HAP-1 (cell line): ENCODE measurements around the gene RAPH1.
"Not testable (repeated sequence)": the region's sequence is repeated elsewhere in the genome, so short reads cannot be mapped to it uniquely, and the experiment has no call there.

ENCODE experiments used
- DNase-seq, 2 experiments: peaks; one replicate each; pipeline ENCODE4 v3.0.0-alpha.2; 2016 to 2020; ENCODE audit warnings: low spot score in 2 of 2
- H3K27me3 ChIP-seq: fragments of 250-450 bp; sonication (Bioruptor Pico); 2 replicates; pipeline ENCODE4 v1.5.1; 2020; ENCODE audit warnings: low read depth, mild to moderate bottlenecking, moderate library complexity
- H3K36me3 ChIP-seq: fragments of 250-450 bp; sonication (Bioruptor Pico); replicated peaks from 2 replicates; pipeline ENCODE4 v1.5.1; 2020; ENCODE audit warnings: mild to moderate bottlenecking
- H3K4me1 ChIP-seq: fragments of 250-450 bp; sonication (Bioruptor Pico); 2 replicates; pipeline ENCODE4 v1.5.1; 2020; ENCODE audit warnings: mild to moderate bottlenecking
- H3K4me3 ChIP-seq: fragments of 250-450 bp; sonication (Bioruptor Pico); 2 replicates; pipeline ENCODE4 v1.5.1; 2020; ENCODE audit warnings: mild to moderate bottlenecking, moderate library complexity
- H3K9me3 ChIP-seq: fragments of 250-450 bp; sonication (Bioruptor Pico); 2 replicates; pipeline ENCODE4 v1.5.1; 2020; ENCODE audit warnings: mild to moderate bottlenecking, moderate library complexity
- in situ Hi-C: fragments of 300-500 bp; cut with MboI; formaldehyde crosslinking; loops from 3 replicates; pipeline ENCODE4 v1.14.3; 2020; ENCODE audit warnings: low sequenced_read_pairs, inconsistent platforms, mixed read lengths

Gene RAPH1

GRCh38 chr2:203451689-203452088 is 83.4 kb downstream of the RAPH1 start:
- Histone ChIP-seq H3K36me3 (peaks cover 10% of the 10 kb centered on the region), H3K9me3 (no peaks in the 10 kb centered on the region), H3K4me3 (no peak overlapping the region), H3K27me3 (no peaks in the 10 kb centered on the region), H3K4me1 (peaks cover 8% of the 10 kb centered on the region)
- in situ Hi-C loops = no loop called here
- no peak for DNase-seq

GRCh38 chr2:203451011-203451410 is 84.1 kb downstream of the RAPH1 start:
- in situ Hi-C loops = no loop called here
- H3K4me3 ChIP-seq = no peak overlapping the region
- no peaks in the 10 kb centered on the region for H3K27me3 ChIP-seq
- DNase-seq = no peak
- peaks cover 13% of the 10 kb centered on the region for H3K36me3 ChIP-seq
- H3K4me1 ChIP-seq = peaks cover 8% of the 10 kb centered on the region
- no peaks in the 10 kb centered on the region for H3K9me3 ChIP-seq

GRCh38 chr2:203450561-203450960 is 84.5 kb downstream of the RAPH1 start:
- in situ Hi-C loops = no loop called here
- DNase-seq = peak in 1 of 2 experiments; percentile 25
- H3K27me3 ChIP-seq = no peaks in the 10 kb centered on the region
- H3K4me1 ChIP-seq = peaks cover 8% of the 10 kb centered on the region
- peaks cover 16% of the 10 kb centered on the region for H3K36me3 ChIP-seq
- H3K4me3 ChIP-seq = no peak overlapping the region
- H3K9me3 ChIP-seq = no peaks in the 10 kb centered on the region

- in situ Hi-C loops = no loop called here
- no peak for DNase-seq
- no peaks in the 10 kb centered on the region for H3K9me3 ChIP-seq
These were observed 88.3 kb downstream of the RAPH1 start for GRCh38 chr2:203446780-203447179.

DNA sequence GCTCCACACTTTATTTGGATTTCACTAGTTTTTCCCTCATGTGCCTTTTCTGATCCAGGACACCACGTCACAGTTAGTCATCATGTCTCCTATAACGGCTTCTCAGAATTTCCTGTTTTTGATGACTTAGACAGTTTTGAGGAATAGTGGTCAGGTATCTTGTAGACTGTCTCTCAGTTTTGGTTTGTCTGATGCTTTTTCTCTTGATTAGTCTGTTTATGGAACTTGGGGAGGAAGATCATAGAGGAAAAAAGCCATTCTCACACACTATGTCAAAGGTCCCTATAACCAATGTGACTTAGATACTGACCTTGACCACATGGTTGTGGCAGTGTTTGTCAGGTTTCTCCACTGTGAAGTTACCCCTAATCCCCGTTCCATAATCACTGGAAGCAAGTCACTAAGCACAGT is 89.0 kb downstream of the RAPH1 start:
- Histone ChIP-seq H3K27me3 (no peaks in the 10 kb centered on the region), H3K36me3 (peaks cover 15% of the 10 kb centered on the region), H3K4me3 (no peak overlapping the region), H3K9me3 (no peaks in the 10 kb centered on the region), H3K4me1 (peaks cover 8% of the 10 kb centered on the region)
- in situ Hi-C loops = no loop called here
- no peak for DNase-seq

More at GRCh38 chr2:203446780-203447179, 88.3 kb downstream of the RAPH1 start:
- peaks cover 8% of the 10 kb centered on the region for H3K4me1 ChIP-seq
- no peaks in the 10 kb centered on the region for H3K27me3 ChIP-seq
- peaks cover 15% of the 10 kb centered on the region for H3K36me3 ChIP-seq
- H3K4me3 ChIP-seq = no peak overlapping the region

DNA sequence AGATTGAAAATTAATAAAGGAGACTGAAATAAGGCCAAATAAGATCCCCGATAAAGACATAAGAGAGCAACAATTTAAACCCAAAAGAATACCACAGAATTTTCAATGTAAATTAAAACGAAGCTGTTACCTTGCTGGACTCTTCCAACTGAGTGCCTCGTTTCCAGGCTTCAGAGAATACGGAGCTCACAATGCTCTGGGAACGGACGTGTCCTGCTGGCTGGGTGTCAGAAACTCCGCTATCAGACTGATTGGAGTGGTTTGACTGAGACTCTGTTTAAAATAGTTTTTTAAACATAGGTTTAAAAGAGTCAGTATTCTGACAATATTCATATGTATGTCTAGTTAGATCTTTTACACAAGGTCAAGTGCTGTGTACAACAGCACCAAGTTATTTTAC is 90.4 kb downstream of the RAPH1 start:
- Histone ChIP-seq H3K36me3 (peaks cover 15% of the 10 kb centered on the region), H3K27me3 (no peaks in the 10 kb centered on the region), H3K9me3 (no peaks in the 10 kb centered on the region), H3K4me1 (no peaks in the 10 kb centered on the region), H3K4me3 (no peak overlapping the region)
- in situ Hi-C loops = no loop called here
- no peak for DNase-seq

DNA sequence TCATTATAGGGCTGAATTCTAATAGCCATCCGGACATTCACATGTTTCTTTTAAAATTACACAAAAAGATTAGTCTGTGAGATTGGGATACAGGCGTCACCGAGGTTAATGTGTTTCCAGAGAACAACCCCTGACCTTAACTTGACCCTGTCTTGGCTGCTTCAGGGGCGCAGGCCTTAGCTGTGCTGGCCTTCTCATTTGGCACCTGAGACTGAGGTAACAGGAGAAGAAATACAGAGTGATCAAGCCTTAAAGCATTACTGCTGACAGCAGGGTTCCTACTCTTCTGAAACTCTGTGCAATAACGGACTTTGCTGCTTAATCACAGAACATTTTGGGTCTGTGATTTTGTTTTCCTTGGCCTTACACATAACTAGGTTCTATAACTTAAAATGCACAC is 92.6 kb downstream of the RAPH1 start:
- no peaks in the 10 kb centered on the region for H3K4me1 ChIP-seq
- no peaks in the 10 kb centered on the region for H3K27me3 ChIP-seq
- no peak overlapping the region for H3K4me3 ChIP-seq
- no peak for DNase-seq
- H3K36me3 ChIP-seq = peaks cover 11% of the 10 kb centered on the region
- in situ Hi-C loops = no loop called here
- no peaks in the 10 kb centered on the region for H3K9me3 ChIP-seq

GRCh38 chr2:203441463-203441862 is 93.6 kb downstream of the RAPH1 start:
- Histone ChIP-seq H3K4me3 (no peak overlapping the region), H3K36me3 (peaks cover 11% of the 10 kb centered on the region), H3K9me3 (no peaks in the 10 kb centered on the region), H3K4me1 (no peaks in the 10 kb centered on the region), H3K27me3 (no peaks in the 10 kb centered on the region)
- DNase-seq = no peak
- in situ Hi-C loops = no loop called here

GRCh38 chr2:203440671-203441070 is 94.4 kb downstream of the RAPH1 start:
- in situ Hi-C loops = no loop called here
- DNase-seq = no peak
- H3K4me3 ChIP-seq = no peak overlapping the region
- H3K27me3 ChIP-seq = no peaks in the 10 kb centered on the region
- no peaks in the 10 kb centered on the region for H3K4me1 ChIP-seq
- peaks cover 7% of the 10 kb centered on the region for H3K36me3 ChIP-seq
- H3K9me3 ChIP-seq = no peaks in the 10 kb centered on the region

DNA sequence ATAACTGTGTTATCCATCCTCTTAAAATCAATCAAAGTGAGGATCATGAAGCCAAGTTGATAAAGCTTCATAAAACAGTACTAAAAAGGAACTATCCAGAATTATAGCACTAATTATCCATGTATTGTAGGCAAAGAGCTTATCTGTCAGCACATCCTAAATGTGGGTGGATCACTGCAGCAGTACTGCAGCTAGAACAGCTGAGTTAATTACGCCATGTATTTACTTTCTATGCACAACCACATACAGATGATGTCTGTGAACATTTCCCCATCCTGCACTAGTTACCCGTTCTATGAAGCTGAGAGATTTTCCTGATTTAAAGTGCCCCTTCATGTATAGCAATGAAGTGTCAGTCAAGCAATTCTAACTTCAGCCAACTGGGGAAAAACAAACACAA is 96.6 kb downstream of the RAPH1 start:
- no peak for DNase-seq
- H3K27me3 ChIP-seq = no peaks in the 10 kb centered on the region
- no peak overlapping the region for H3K4me3 ChIP-seq
- in situ Hi-C loops = no loop called here
- H3K36me3 ChIP-seq = peaks cover 9% of the 10 kb centered on the region
- no peaks in the 10 kb centered on the region for H3K4me1 ChIP-seq
- H3K9me3 ChIP-seq = no peaks in the 10 kb centered on the region

GRCh38 chr2:203437511-203437910 is 97.6 kb downstream of the RAPH1 start:
- Histone ChIP-seq H3K9me3 (no peaks in the 10 kb centered on the region), H3K4me1 (no peaks in the 10 kb centered on the region), H3K36me3 (peaks cover 6% of the 10 kb centered on the region), H3K27me3 (no peaks in the 10 kb centered on the region), H3K4me3 (no peak overlapping the region)
- no peak for DNase-seq
- in situ Hi-C loops = no loop called here

DNA sequence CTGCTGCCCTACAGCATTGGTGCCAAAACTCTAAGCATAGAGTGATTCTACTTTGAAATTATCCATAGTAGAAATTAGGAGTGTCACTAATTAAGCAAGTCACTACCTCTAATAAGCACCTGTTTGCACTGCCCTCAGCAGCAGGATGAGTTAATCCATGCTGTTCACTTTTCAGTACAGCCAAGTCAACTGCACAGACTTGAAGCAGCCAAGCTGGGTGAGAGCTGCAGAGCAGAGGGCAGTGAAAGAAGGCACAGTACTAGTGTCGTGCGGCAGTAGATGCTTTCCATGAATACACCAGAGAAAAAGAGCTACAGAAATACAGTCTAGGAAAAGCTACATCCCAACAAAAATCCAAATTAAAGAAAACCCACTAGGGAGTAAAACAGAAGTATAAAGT is 98.6 kb downstream of the RAPH1 start:
- no peaks in the 10 kb centered on the region for H3K27me3 ChIP-seq
- no peaks in the 10 kb centered on the region for H3K4me1 ChIP-seq
- DNase-seq = no peak
- no peaks in the 10 kb centered on the region for H3K9me3 ChIP-seq
- H3K4me3 ChIP-seq = no peak overlapping the region
- peaks cover 3% of the 10 kb centered on the region for H3K36me3 ChIP-seq
- in situ Hi-C loops = no loop called here

DNA sequence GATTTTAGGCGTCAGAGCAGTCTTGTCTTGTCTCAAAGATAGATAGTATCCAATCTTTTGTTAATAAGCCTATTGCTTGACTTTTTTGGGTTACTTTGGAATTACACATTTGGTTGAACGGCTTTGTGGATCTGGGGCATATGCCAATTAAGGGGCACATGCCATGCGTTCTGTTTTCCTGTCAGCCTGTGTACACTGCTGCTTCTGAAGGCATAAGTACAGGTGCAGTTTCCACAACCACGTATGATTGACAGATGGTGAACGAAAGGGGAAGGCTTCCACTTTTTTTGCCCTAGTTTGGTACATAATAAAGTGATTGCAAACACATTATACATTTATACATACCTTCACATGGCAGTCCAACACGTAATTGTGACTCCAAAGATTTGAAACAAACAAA is 102.3 kb downstream of the RAPH1 start:
- H3K4me3 ChIP-seq = no peak overlapping the region
- peaks cover 6% of the 10 kb centered on the region for H3K36me3 ChIP-seq
- H3K27me3 ChIP-seq = no peaks in the 10 kb centered on the region
- in situ Hi-C loops = no loop called here
- H3K4me1 ChIP-seq = no peaks in the 10 kb centered on the region
- DNase-seq = no peak
- no peaks in the 10 kb centered on the region for H3K9me3 ChIP-seq

GRCh38 chr2:203431391-203432185 is 103.5 kb downstream of the RAPH1 start:
- no peak for DNase-seq
- peaks cover 14% of the 10 kb centered on the region for H3K36me3 ChIP-seq

GRCh38 chr2:203429643-203430042 is 105.5 kb downstream of the RAPH1 start:
- H3K9me3 ChIP-seq, H3K4me3 ChIP-seq, DNase-seq, in situ Hi-C loops, H3K27me3 ChIP-seq, H3K4me1 ChIP-seq: not testable (repeated sequence)
- peaks cover 10% of the 10 kb centered on the region for H3K36me3 ChIP-seq

More at GRCh38 chr2:203431391-203432185, 103.5 kb downstream of the RAPH1 start:
- H3K9me3 ChIP-seq = no peaks in the 10 kb centered on the region
- no peaks in the 10 kb centered on the region for H3K4me1 ChIP-seq
- no peaks in the 10 kb centered on the region for H3K27me3 ChIP-seq
- in situ Hi-C loops = no loop called here
- no peak overlapping the region for H3K4me3 ChIP-seq
